OCI-LY3 (cell line): ENCODE measurements around the gene NXPH4.

Source experiments
- H2AFZ ChIP-seq: fragments of 200-600, 300-600 bp; shearing (Covaris generic); 2 replicates; pipeline ENCODE4 v1.6.0; 2014; ENCODE audit warnings: antibody characterized with exemption, low read depth, low read length
- H3K27ac ChIP-seq: fragments of 200-600, 300-600 bp; sonication (generic); 2 replicates; pipeline ENCODE4 v1.5.1; 2014; ENCODE audit warnings: mild to moderate bottlenecking, low read length, moderate library complexity, mixed read lengths
- H3K27me3 ChIP-seq: fragments of 200-600, 300-600 bp; sonication (generic); 2 replicates; pipeline ENCODE4 v1.6.1; 2014; ENCODE audit warnings: low read depth, low read length, mixed read lengths
- H3K36me3 ChIP-seq: fragments of 200-600, 300-600 bp; sonication (generic); replicated peaks from 2 replicates; pipeline ENCODE3; 2014; ENCODE audit warnings: low read depth, low read length, mixed read lengths
- H3K4me1 ChIP-seq: fragments of 300-600, 200-600 bp; sonication (generic); 2 replicates; pipeline ENCODE4 v1.6.1; 2014; ENCODE audit warnings: low read length, mixed read lengths
- H3K4me2 ChIP-seq: fragments of 200-600, 300-600 bp; sonication (generic); 2 replicates; pipeline ENCODE4 v1.6.1; 2014; ENCODE audit warnings: low read length, mixed read lengths
- H3K4me3 ChIP-seq: fragments of 300-600, 200-600 bp; sonication (generic); 2 replicates; pipeline ENCODE4 v1.5.1; 2014; ENCODE audit warnings: antibody characterized with exemption, mild to moderate bottlenecking, low read length, moderate library complexity
- H3K79me2 ChIP-seq: fragments of 300-600, 200-600 bp; shearing (Covaris generic); 2 replicates; pipeline ENCODE4 v1.6.1; 2014; ENCODE audit warnings: mild to moderate bottlenecking, low read length, mixed read lengths
- H3K9ac ChIP-seq: fragments of 300-600, 200-600 bp; shearing (Covaris generic); 2 replicates; pipeline ENCODE4 v1.6.0; 2014; ENCODE audit warnings: mild to moderate bottlenecking, low read length, moderate library complexity
- H3K9me3 ChIP-seq: fragments of 200-600, 300-600 bp; shearing (Covaris generic); 2 replicates; pipeline ENCODE4 v1.6.1; 2014; ENCODE audit warnings: low read length, mixed read lengths; ENCODE audit not compliant: insufficient read depth
- H4K20me1 ChIP-seq: fragments of 200-600, 300-600 bp; sonication (generic); 2 replicates; pipeline ENCODE4 v1.6.1; 2016; ENCODE audit warnings: low read length, mixed read lengths; ENCODE audit not compliant: insufficient read depth
- CTCF ChIP-seq: fragments of 200-600, 300-600 bp; sonication (generic); IDR thresholded peaks from 2 replicates; pipeline ENCODE4 v1.5.1; 2014; ENCODE audit warnings: antibody characterized with exemption, low read length, low read depth
- EZH2phosphoT487 ChIP-seq: fragments of 200-600 bp; shearing (Covaris generic); IDR thresholded peaks from 2 replicates; pipeline ENCODE4 v1.6.1; 2018; ENCODE audit warnings: antibody characterized with exemption, mixed run types, low read depth

Gene NXPH4

GRCh38 chr12:57262126-57262822, 45.7 kb downstream of the NXPH4 start:
- Histone ChIP-seq H3K9ac (no peak overlapping the region), H3K4me3 (no peak overlapping the region), H3K4me2 (no peak overlapping the region), H3K4me1 (no peaks in the 10 kb centered on the region), H2AFZ (no peak overlapping the region), H3K79me2 (no peaks in the 10 kb centered on the region), H3K27ac (no peak overlapping the region), H3K36me3 (peaks cover 10% of the 10 kb centered on the region), H3K9me3 (no peaks in the 10 kb centered on the region), H4K20me1 (no peaks in the 10 kb centered on the region), H3K27me3 (no peaks in the 10 kb centered on the region)
- TF ChIP-seq CTCF (no peak), EZH2phosphoT487 (no peak)

- H3K27ac ChIP-seq, result no peak overlapping the region
Measured at GRCh38 chr12:57263096-57263495, 46.5 kb downstream of the NXPH4 start.

GRCh38 chr12:57266681-57267080, 50.1 kb downstream of the NXPH4 start:
- H3K9me3 ChIP-seq, result no peaks in the 10 kb centered on the region
- H4K20me1 ChIP-seq, result no peaks in the 10 kb centered on the region
- H2AFZ ChIP-seq, result no peak overlapping the region
- peaks cover 6% of the 10 kb centered on the region for H3K36me3 ChIP-seq
- no peaks in the 10 kb centered on the region for H3K79me2 ChIP-seq
- H3K27me3 ChIP-seq, result no peaks in the 10 kb centered on the region
- no peak overlapping the region for H3K9ac ChIP-seq
- no peak overlapping the region for H3K4me3 ChIP-seq
- no peak overlapping the region for H3K27ac ChIP-seq
- no peak for TF ChIP-seq CTCF
- H3K4me1 ChIP-seq, result no peaks in the 10 kb centered on the region
- no peak overlapping the region for H3K4me2 ChIP-seq

More at GRCh38 chr12:57263096-57263495, 46.5 kb downstream of the NXPH4 start:
- no peak overlapping the region for H2AFZ ChIP-seq
- no peaks in the 10 kb centered on the region for H3K27me3 ChIP-seq
- H3K9ac ChIP-seq, result no peak overlapping the region
- H4K20me1 ChIP-seq, result no peaks in the 10 kb centered on the region
- H3K4me1 ChIP-seq, result no peaks in the 10 kb centered on the region
- no peak overlapping the region for H3K4me3 ChIP-seq
- H3K4me2 ChIP-seq, result no peak overlapping the region
- peaks cover 8% of the 10 kb centered on the region for H3K36me3 ChIP-seq
- H3K9me3 ChIP-seq, result no peaks in the 10 kb centered on the region
- TF ChIP-seq CTCF, result no peak
- no peaks in the 10 kb centered on the region for H3K79me2 ChIP-seq

- Histone ChIP-seq H2AFZ (no peak overlapping the region), H3K27me3 (no peaks in the 10 kb centered on the region), H3K4me3 (no peak overlapping the region), H3K9me3 (no peaks in the 10 kb centered on the region), H3K79me2 (no peaks in the 10 kb centered on the region), H3K36me3 (peaks cover 6% of the 10 kb centered on the region), H3K9ac (no peak overlapping the region), H3K4me1 (no peaks in the 10 kb centered on the region), H4K20me1 (no peaks in the 10 kb centered on the region), H3K4me2 (no peak overlapping the region), H3K27ac (no peak overlapping the region)
- no peak for TF ChIP-seq EZH2phosphoT487
- no peak for TF ChIP-seq CTCF
Measured at GRCh38 chr12:57268264-57268663, 51.7 kb downstream of the NXPH4 start.
